ENCODE measurements around the gene HOXA4. TPM values are rescaled to one million over a fixed set of nuclear protein-coding genes. Genes with fewer than 3 reads are reported as not detected.

The HOXA4 gene
- total and polyA plus RNA-seq, 8 donors = 0.55 to 17.0 (median 4.2) TPM

- intact Hi-C loops (cut with DNase I; ENCODE audit: low total_unique reads) = no loop called here
- Histone ChIP-seq H3K4me1 (peaks cover 20 to 59% (median 47%) of the 10 kb centered on the region in 4 donors), H3K9me3 (peaks cover 0 to 11% (median 0%) of the 10 kb centered on the region in 4 donors), H3K27ac (peak overlapping the region; percentile 28 to 99 (median 88)), H3K36me3 (no peaks in the 10 kb centered on the region), H3K4me3 (peak overlapping the region; percentile 46 to 64 (median 52)), H3K27me3 (peaks cover 5 to 100% (median 89%) of the 10 kb centered on the region in 3 donors)
- TF ChIP-seq CTCF (IDR thresholded peaks at IDR 0.05) (no peak), POLR2AphosphoS5 (IDR thresholded peaks at IDR 0.05) (no peak), POLR2A (IDR thresholded peaks at IDR 0.05) (no peak), EP300 (IDR thresholded peaks at IDR 0.05) (no peak)
- no peak for DNase-seq
- 52 to 61% (median 60%) methylated on average over 12 to 13 of the region's 13 CpGs for WGBS, 5 donors
Measured at GRCh38 chr7:27149842-27150567, 19.4 kb upstream of the HOXA4 start.

GRCh38 chr7:27148756-27149641, 18.4 kb upstream of the HOXA4 start:
- intact Hi-C loops (cut with DNase I; ENCODE audit: low total_unique reads) = no loop called here
- Histone ChIP-seq H3K36me3 (no peaks in the 10 kb centered on the region), H3K4me3 (peak overlapping the region; percentile 46 to 64 (median 52)), H3K27ac (peak overlapping the region; percentile 72 to 99 (median 88)), H3K27me3 (peaks cover 5 to 100% (median 89%) of the 10 kb centered on the region in 3 donors), H3K9me3 (peaks cover 0 to 21% (median 0%) of the 10 kb centered on the region in 4 donors), H3K4me1 (peaks cover 20 to 57% (median 42%) of the 10 kb centered on the region in 4 donors)
- WGBS, 5 donors = 47 to 57% (median 48%) methylated on average over 17 to 30 of the region's 30 CpGs
- TF ChIP-seq EP300 (IDR thresholded peaks at IDR 0.05) (no peak), CTCF (IDR thresholded peaks at IDR 0.05) (no peak), POLR2A (IDR thresholded peaks at IDR 0.05) (no peak), POLR2AphosphoS5 (IDR thresholded peaks at IDR 0.05) (no peak)
- no peak for DNase-seq

- H3K27me3 ChIP-seq = peaks cover 5 to 100% (median 90%) of the 10 kb centered on the region in 3 donors
- no peaks in the 10 kb centered on the region for H3K36me3 ChIP-seq
- peak overlapping the region; percentile 72 to 99 (median 88) for H3K27ac ChIP-seq
- H3K4me1 ChIP-seq = peaks cover 20 to 60% (median 43%) of the 10 kb centered on the region in 4 donors
- TF ChIP-seq POLR2AphosphoS5 (IDR thresholded peaks at IDR 0.05) (no peak), CTCF (IDR thresholded peaks at IDR 0.05) (no peak), POLR2A (IDR thresholded peaks at IDR 0.05) (no peak), EP300 (IDR thresholded peaks at IDR 0.05) (no peak)
- no peak for DNase-seq
- peak overlapping the region; percentile 33 to 64 (median 52) for H3K4me3 ChIP-seq
- WGBS, 5 donors = 26 to 34% (median 30%) methylated on average over 26 to 28 of the region's 28 CpGs
- intact Hi-C loops (cut with DNase I; ENCODE audit: low total_unique reads) = no loop called here
- H3K9me3 ChIP-seq = peaks cover 0 to 26% (median 0%) of the 10 kb centered on the region in 4 donors
Measured at GRCh38 chr7:27148031-27148755, 17.6 kb upstream of the HOXA4 start.
